ENCODE results near the gene NLGN2. TPM values are rescaled to one million over a fixed set of nuclear protein-coding genes. Genes with fewer than 3 reads are reported as not detected.

The NLGN2 gene
- total and polyA plus RNA-seq, 2 of the 8 experiments (the other 6 are each of a cell fraction or from before 2014, with no cell fraction given), result 21.2 to 62.8 TPM

GRCh38 chr17:7425316-7425715 is 17.7 kb downstream of the NLGN2 start, which contains the start of gene SPEM2:
TSS of gene SPEM2 (plus strand) at chr17:7425616. CDS start at chr17:7425689, 73 bp downstream.
- Histone ChIP-seq H2BK15ac (ENCODE audit: low read length) (no peak within 1 kb of the TSS), H3K79me2 (ENCODE audit: control insufficient read depth in 1 of 2, insufficient read depth in 2 of 2, low read length in 2 of 2) (no peaks in the 10 kb centered on the region), H3K9me3 (ENCODE audit: insufficient read depth in 2 of 2, low read depth in 1 of 2, low read length in 1 of 2) (no peaks in the 10 kb centered on the region), H2BK120ac (replicated peaks; ENCODE audit: low read depth, low read length) (no peak within 1 kb of the TSS), H3K27me3 (replicated peaks in 1 of 4; ENCODE audit: control insufficient read depth in 3 of 4, extremely low read depth in 1 of 4, insufficient read depth in 3 of 4, low read length in 3 of 4) (no peaks in the 10 kb centered on the region; a peak in 1 of 7 replicates), H4K8ac (ENCODE audit: extremely low read depth, insufficient read depth, low read length) (peak within 1 kb of the TSS; percentile 51; the same call in 1 of the 2 replicates), H3K4ac (replicated peaks; ENCODE audit: insufficient read length, low read depth, low read length) (no peak within 1 kb of the TSS), H2BK5ac (ENCODE audit: low read depth, low read length) (no peak within 1 kb of the TSS), H3K14ac (ENCODE audit: insufficient read length) (no peak within 1 kb of the TSS), H4K5ac (ENCODE audit: insufficient read length, low read depth, low read length) (no peak within 1 kb of the TSS), H3K18ac (ENCODE audit: extremely low read depth, low read length) (no peak within 1 kb of the TSS), H3K9ac (replicated peaks in 1 of 4; ENCODE audit: extremely low read depth in 1 of 4, low read depth in 3 of 4, low read length in 3 of 4) (no peak within 1 kb of the TSS), H2BK12ac (ENCODE audit: low read depth, low read length) (no peak within 1 kb of the TSS), H3K36me3 (ENCODE audit: control insufficient read depth in 2 of 4, insufficient read depth in 4 of 4, low read length in 3 of 4) (no peaks in the 10 kb centered on the region), H3K4me1 (replicated peaks in 1 of 4; ENCODE audit: control insufficient read depth in 3 of 4, insufficient read depth in 4 of 4, low read length in 3 of 4) (peaks cover 0 to 3% (median 0%) of the 10 kb centered on the region in 4 experiments; a peak in 1 of 7 replicates), H3K23ac (ENCODE audit: insufficient read length) (no peak within 1 kb of the TSS), H3K27ac (ENCODE audit: low read depth, low read length) (no peak within 1 kb of the TSS), H3K4me2 (ENCODE audit: insufficient read depth in 1 of 2, low read depth in 2 of 2, low read length in 2 of 2) (no peak within 1 kb of the TSS), H2AFZ (ENCODE audit: low read length) (no peak within 1 kb of the TSS), H2BK20ac (ENCODE audit: low read length) (no peak within 1 kb of the TSS), H3K79me1 (ENCODE audit: low read depth, low read length) (no peaks in the 10 kb centered on the region), H4K20me1 (replicated peaks in 1 of 2; ENCODE audit: control insufficient read depth in 1 of 2, insufficient read depth in 2 of 2, low read length in 2 of 2) (peaks cover 0 to 4% of the 10 kb centered on the region in 2 experiments), H3K4me3 (ENCODE audit: extremely low read depth in 1 of 4, insufficient read depth in 2 of 4, low read depth in 3 of 4, low read length in 4 of 4) (no peak within 1 kb of the TSS), H3K56ac (replicated peaks; ENCODE audit: insufficient read length, low read depth, low read length) (no peak within 1 kb of the TSS), H2AK5ac (ENCODE audit: low read depth, low read length) (no peak within 1 kb of the TSS), H3K23me2 (ENCODE audit: low read depth, low read length) (no peaks in the 10 kb centered on the region), H4K91ac (replicated peaks; ENCODE audit: insufficient read length, low read length) (no peak within 1 kb of the TSS)
- DNase-seq (ENCODE audit: low read depth in 1 of 2, low spot score in 2 of 2) (no peak), FAIRE-seq (no peak)
- TF ChIP-seq EZH2 (IDR thresholded peaks at IDR 0.05; ENCODE audit: low read depth, low read length, severe bottlenecking) (no peak), RNF2 (IDR thresholded peaks at IDR 0.05; ENCODE audit: borderline replicate concordance, low read depth, low read length, missing control alignments, poor library complexity, severe bottlenecking) (no peak), GABPA (IDR thresholded peaks at IDR 0.05; ENCODE audit: borderline replicate concordance, insufficient read depth, low read length) (no peak)
- POLR2A ChIA-PET (ENCODE audit: partially characterized antibody), result interaction anchor here (0.8 to 2.6 kb wide), 3 partner anchors 8 to 58 kb away, joined by 3 to 13 read pairs (median 3); partner anchors contain the start of genes POLR2A and TMEM102
- CTCF ChIA-PET (ENCODE audit: partially characterized antibody), result interaction anchor here (0.6 to 3.3 kb wide), 3 partner anchors 11 to 51 kb away, joined by 3 to 17 read pairs (median 3); partner anchors contain the start of gene TMEM102
- WGBS, 2 experiments (ENCODE audit: extremely low coverage in 1 of 2, insufficient coverage in 1 of 2, insufficient read length in 1 of 2, insufficient replicate concordance in 2 of 2, low coverage in 1 of 2, low lambda C conversion rate in 2 of 2, missing lambda C conversion rate in 1 of 2), result 88% methylated on average over 7 of the region's 7 CpGs; no CpG with 5 or more reads in 1 of the 2 experiments
